Measurements from ENCODE around the gene BEAN1.
"Not testable (repeated sequence)": the region's sequence is repeated elsewhere in the genome, so short reads cannot be mapped to it uniquely, and the experiment has no call there.

GRCh38 chr16:66514391-66514790, 87.3 kb downstream of the BEAN1 start:
- not testable (repeated sequence) for TF ChIP-seq CTCF, POLR2A (IDR thresholded peaks at IDR 0.05)

Data from Peyer's patch (tissue), 4 donors.